OCI-LY7 (cell line): ENCODE data around the gene FSTL1. TPM values are rescaled to one million over a fixed set of nuclear protein-coding genes. Genes with fewer than 3 reads are reported as not detected.
A peak's percentile ranks its signal among the peaks of the same experiment; 100 is the strongest.

Experiments used
- BruUV-seq: library from RNA; stranded (reverse); fragments of 400-500 nt; replicated peaks from 2 replicates; lab custom pipeline; 2021; lab: Mats Ljungman, UMichigan
- CTCF ChIA-PET: fragments of 300-600 bp; sonication (Branson Sonifier 250); formaldehyde crosslinking; loops from one replicate; lab custom pipeline; 2022; ENCODE audit warnings: antibody characterized with exemption; ENCODE audit not compliant: unreplicated experiment; lab: Charles Lee
- POLR2A ChIA-PET: fragments of 300-600 bp; sonication (Branson Sonifier 250); formaldehyde crosslinking; loops from one replicate; lab custom pipeline; 2022; ENCODE audit warnings: antibody characterized with exemption; lab: Charles Lee
- DNase-seq: peaks from one replicate; pipeline ENCODE4 v3.0.0-alpha.2; 2015; ENCODE audit warnings: low spot score
- H2AFZ ChIP-seq: fragments of 200-600 bp; sonication (generic), shearing (Covaris generic); 2 replicates; pipeline ENCODE4 v1.6.1; 2014; ENCODE audit warnings: mild to moderate bottlenecking, antibody characterized with exemption, low read length, moderate library complexity
- H3K27ac ChIP-seq: fragments of 200-600 bp; sonication (generic); 2 replicates; pipeline ENCODE4 v1.5.1; 2014; ENCODE audit warnings: mixed run types, low read depth, mild to moderate bottlenecking, moderate library complexity, low read length, inconsistent platforms; ENCODE audit not compliant: poor library complexity, severe bottlenecking
- H3K36me3 ChIP-seq: fragments of 200-600 bp; sonication (generic); 2 replicates; pipeline ENCODE4 v1.6.1; 2014; ENCODE audit warnings: mild to moderate bottlenecking, antibody characterized with exemption, low read length, moderate library complexity, mixed read lengths; ENCODE audit not compliant: insufficient read depth
- H3K4me1 ChIP-seq: fragments of 200-600 bp; sonication (generic); 2 replicates; pipeline ENCODE4 v1.5.1; 2014; ENCODE audit warnings: mild to moderate bottlenecking, low read length; ENCODE audit not compliant: insufficient read depth, poor library complexity, severe bottlenecking
- H3K4me2 ChIP-seq: fragments of 200-600 bp; sonication (generic); 2 replicates; pipeline ENCODE4 v1.6.1; 2014; ENCODE audit warnings: mild to moderate bottlenecking, low read length
- H3K4me3 ChIP-seq: fragments of 200-600 bp; sonication (generic); 2 replicates; pipeline ENCODE4 v1.5.1; 2014; ENCODE audit warnings: mild to moderate bottlenecking, low read depth, low read length; ENCODE audit not compliant: poor library complexity, severe bottlenecking
- H3K79me2 ChIP-seq: fragments of 200-600 bp; sonication (generic); 2 replicates; pipeline ENCODE4 v1.6.1; 2016; ENCODE audit warnings: low read depth, mild to moderate bottlenecking, low read length, moderate library complexity, mixed read lengths; ENCODE audit not compliant: insufficient read depth
- H3K9me2 ChIP-seq: fragments of 200-600 bp; sonication (generic); 2 replicates; pipeline ENCODE4 v1.6.1; 2016; ENCODE audit warnings: mild to moderate bottlenecking, low read length, mixed read lengths; ENCODE audit not compliant: insufficient read depth
- H3K9me3 ChIP-seq: fragments of 200-600 bp; sonication (generic); 2 replicates; pipeline ENCODE4 v1.6.1; 2014; ENCODE audit warnings: mild to moderate bottlenecking, mixed run types, low read length, mixed read lengths
- H4K20me1 ChIP-seq: fragments of 200-600 bp; sonication (generic); 2 replicates; pipeline ENCODE4 v1.6.1; 2014; ENCODE audit warnings: mild to moderate bottlenecking, antibody characterized with exemption, low read length, moderate library complexity, mixed read lengths; ENCODE audit not compliant: insufficient read depth
- EZH2phosphoT487 ChIP-seq: fragments of 200-600 bp; sonication (generic); IDR thresholded peaks from 2 replicates; pipeline ENCODE4 v1.6.1; 2018; ENCODE audit warnings: low read depth, borderline replicate concordance, mild to moderate bottlenecking, mixed run types, antibody characterized with exemption, low read length, moderate library complexity, mixed read lengths
- intact Hi-C: fragments of 100-400 bp; cut with micrococcal nuclease; formaldehyde crosslinking; loops from one replicate; pipeline ENCODE4 v1.10.0; 2022; ENCODE audit not compliant: unreplicated experiment
- total RNA-seq, 2 experiments: library from RNA; depleted of rRNA in 1 of 2; stranded (reverse); fragments of >200 nt in 1 of 2; shearing (Covaris generic) in 1 of 2; gene quantifications; 2 replicates each; pipeline ENCODE4 v1.2.3, GENCODE V29; 2014 to 2022
- TF ChIP-seq, protein P1 (sequence below): fragments of 200-600 bp; sonication (generic); conservative IDR thresholded peaks from 2 replicates; pipeline ENCODE4 v1.5.1; 2014; ENCODE audit warnings: mild to moderate bottlenecking, antibody characterized with exemption, low read length, moderate library complexity, mixed read lengths

The FSTL1 gene
- total RNA-seq, 2 experiments from 2014 or later, result 0.09 to 0.74 TPM

- H3K4me3 ChIP-seq, result no peak overlapping the region
- H3K9me3 ChIP-seq, result no peaks in the 10 kb centered on the region
- intact Hi-C loops, result no loop called here
- H3K9me2 ChIP-seq, result no peaks in the 10 kb centered on the region
- ChIA-PET POLR2A (interaction anchor here (1.2 to 1.8 kb wide), 2 partner anchors 10 to 244 kb away, joined by 3 to 6 read pairs; partner anchors contain the start of gene NDUFB4), CTCF (no interaction called here)
- H3K79me2 ChIP-seq, result peaks cover 16% of the 10 kb centered on the region
- H3K27ac ChIP-seq, result no peak overlapping the region
- BruUV-seq, result no TSS peak
- H3K4me2 ChIP-seq, result no peak overlapping the region
- peaks cover 18% of the 10 kb centered on the region for H3K4me1 ChIP-seq
- no peak for DNase-seq
- H4K20me1 ChIP-seq, result peaks cover 5% of the 10 kb centered on the region
- peaks cover 2% of the 10 kb centered on the region; the same call in 1 of the 2 replicates for H3K36me3 ChIP-seq
- TF ChIP-seq, protein P1, sequence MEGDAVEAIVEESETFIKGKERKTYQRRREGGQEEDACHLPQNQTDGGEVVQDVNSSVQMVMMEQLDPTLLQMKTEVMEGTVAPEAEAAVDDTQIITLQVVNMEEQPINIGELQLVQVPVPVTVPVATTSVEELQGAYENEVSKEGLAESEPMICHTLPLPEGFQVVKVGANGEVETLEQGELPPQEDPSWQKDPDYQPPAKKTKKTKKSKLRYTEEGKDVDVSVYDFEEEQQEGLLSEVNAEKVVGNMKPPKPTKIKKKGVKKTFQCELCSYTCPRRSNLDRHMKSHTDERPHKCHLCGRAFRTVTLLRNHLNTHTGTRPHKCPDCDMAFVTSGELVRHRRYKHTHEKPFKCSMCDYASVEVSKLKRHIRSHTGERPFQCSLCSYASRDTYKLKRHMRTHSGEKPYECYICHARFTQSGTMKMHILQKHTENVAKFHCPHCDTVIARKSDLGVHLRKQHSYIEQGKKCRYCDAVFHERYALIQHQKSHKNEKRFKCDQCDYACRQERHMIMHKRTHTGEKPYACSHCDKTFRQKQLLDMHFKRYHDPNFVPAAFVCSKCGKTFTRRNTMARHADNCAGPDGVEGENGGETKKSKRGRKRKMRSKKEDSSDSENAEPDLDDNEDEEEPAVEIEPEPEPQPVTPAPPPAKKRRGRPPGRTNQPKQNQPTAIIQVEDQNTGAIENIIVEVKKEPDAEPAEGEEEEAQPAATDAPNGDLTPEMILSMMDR, result no peak
- no peak for TF ChIP-seq EZH2phosphoT487
- H2AFZ ChIP-seq, result no peak overlapping the region
Observed at GRCh38 chr3:120352017-120352416, 98.8 kb downstream of the FSTL1 start.

DNA sequence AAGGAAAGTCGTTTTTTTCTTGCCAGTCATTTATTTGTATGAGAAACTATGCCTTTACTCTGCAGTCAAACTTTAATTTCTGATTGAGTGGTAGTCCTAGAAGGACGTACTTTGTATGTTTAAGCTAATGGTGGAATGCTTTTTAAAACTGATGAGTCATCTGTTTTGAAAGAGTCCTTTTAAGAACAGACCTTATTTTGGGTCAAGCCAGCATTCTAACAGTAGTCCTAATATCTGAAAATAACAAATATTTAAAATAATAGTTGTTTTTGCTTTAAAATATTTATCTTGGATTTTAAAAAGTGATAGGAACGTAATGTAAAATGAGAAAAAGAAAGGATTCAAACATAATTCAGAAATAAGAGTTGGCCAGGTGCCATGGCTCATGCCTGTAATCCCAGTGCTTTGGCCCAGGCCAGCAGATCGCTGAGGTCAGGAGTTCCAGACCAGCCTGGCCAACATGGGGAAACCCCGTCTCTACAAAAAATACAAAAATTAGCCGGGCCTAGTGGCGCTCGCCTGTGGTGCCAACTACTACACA, 100.3 kb downstream of the FSTL1 start:
- Histone ChIP-seq H3K4me3 (peak overlapping the region; percentile 88), H3K36me3 (peaks cover 17% of the 10 kb centered on the region), H2AFZ (peak overlapping the region; percentile 90; the same call in 1 of the 2 replicates), H3K4me1 (peaks cover 26% of the 10 kb centered on the region), H3K9me3 (no peaks in the 10 kb centered on the region), H3K4me2 (peak overlapping the region; percentile 98), H3K27ac (no peak overlapping the region), H3K79me2 (peaks cover 31% of the 10 kb centered on the region), H3K9me2 (no peaks in the 10 kb centered on the region), H4K20me1 (peaks cover 8% of the 10 kb centered on the region)
- POLR2A ChIA-PET, result interaction anchor here (0.6 to 3.2 kb wide), 16 partner anchors 8 to 1469 kb away, joined by 3 to 18 read pairs (median 4); partner anchors contain the start of gene NDUFB4
- TF ChIP-seq, protein P1, result no peak
- no peak for TF ChIP-seq EZH2phosphoT487
- CTCF ChIA-PET, result interaction anchor here (0.8 kb wide), 1 partner anchor 68 kb away, joined by 3 read pairs; no protein-coding TSS in a partner anchor
- intact Hi-C loops, result no loop called here
- BruUV-seq, result no TSS peak
- peak; percentile 29 for DNase-seq

- H3K36me3 ChIP-seq, result peaks cover 24% of the 10 kb centered on the region
- peaks cover 38% of the 10 kb centered on the region for H3K79me2 ChIP-seq
- CTCF ChIA-PET, result no interaction called here
Observed at GRCh38 chr3:120349855-120350125, 101.0 kb downstream of the FSTL1 start.

More at GRCh38 chr3:120349855-120350125, 101.0 kb downstream of the FSTL1 start:
- POLR2A ChIA-PET, result interaction anchor here (0.7 to 3.2 kb wide), 13 partner anchors 9 to 449 kb away, joined by 3 to 18 read pairs (median 5); partner anchors contain the start of gene NDUFB4
- H3K4me3 ChIP-seq, result peak overlapping the region; percentile 88
- no peaks in the 10 kb centered on the region for H3K9me2 ChIP-seq
- DNase-seq, result peak; percentile 45
- peak overlapping the region; percentile 90; the same call in 1 of the 2 replicates for H2AFZ ChIP-seq
- BruUV-seq, result no TSS peak
- intact Hi-C loops, result loop anchor here (2.0 to 5.0 kb wide), 3 partner anchors 67 to 672 kb away; partner anchors contain the start of genes COX17, GTF2E1 and RABL3
- H3K27ac ChIP-seq, result peak overlapping the region; percentile 69
- H3K4me2 ChIP-seq, result peak overlapping the region; percentile 98
- TF ChIP-seq, protein P1, result no peak
- no peak for TF ChIP-seq EZH2phosphoT487
- H4K20me1 ChIP-seq, result peaks cover 10% of the 10 kb centered on the region
- peaks cover 26% of the 10 kb centered on the region for H3K4me1 ChIP-seq
- H3K9me3 ChIP-seq, result peaks cover 6% of the 10 kb centered on the region; the same call in 1 of the 2 replicates
